Fibroblast of the aortic adventitia (primary cell): ENCODE data around the gene HK1. TPM values are rescaled to one million over a fixed set of nuclear protein-coding genes. Genes with fewer than 3 reads are reported as not detected.

Experiments used
- DNase-seq: peaks from one replicate; pipeline ENCODE4 v3.0.0-alpha.2; 2010; ENCODE audit warnings: low read depth
- H3K4me3 ChIP-seq: 2 replicates; pipeline ENCODE4 v1.5.1; 2011; ENCODE audit warnings: low read depth, mild to moderate bottlenecking, control low read depth, low read length, moderate library complexity
- CTCF ChIP-seq: IDR thresholded peaks from 2 replicates; pipeline ENCODE4 v1.5.1; 2011; ENCODE audit warnings: mild to moderate bottlenecking, low read length, control low read depth, inconsistent platforms; ENCODE audit not compliant: insufficient read depth
- total RNA-seq: library from RNA; depleted of rRNA; stranded (reverse); fragments of >200 nt; gene quantifications from 2 replicates; pipeline ENCODE4 v1.2.3, GENCODE V29; 2012; ENCODE audit warnings: low replicate concordance

The HK1 gene
- total RNA-seq, 1 donor = 84.1 TPM

GRCh38 chr10:69351589-69351988 lies 73.3 kb downstream of the HK1 start:
- TF ChIP-seq CTCF = no peak
- no peak overlapping the region for H3K4me3 ChIP-seq
- DNase-seq = no peak

GRCh38 chr10:69352569-69353264 lies 74.4 kb downstream of the HK1 start:
- peak; percentile 85 for DNase-seq

GRCh38 chr10:69353977-69354635 lies 75.8 kb downstream of the HK1 start:
- no peak for TF ChIP-seq CTCF
- H3K4me3 ChIP-seq = no peak overlapping the region
- no peak for DNase-seq

More at GRCh38 chr10:69352569-69353264, 74.4 kb downstream of the HK1 start:
- no peak overlapping the region for H3K4me3 ChIP-seq
- no peak for TF ChIP-seq CTCF

- no peak overlapping the region for H3K4me3 ChIP-seq
- no peak for TF ChIP-seq CTCF
- DNase-seq = no peak
Measured at GRCh38 chr10:69356187-69356586, 77.9 kb downstream of the HK1 start.

GRCh38 chr10:69358148-69358795 lies 80.0 kb downstream of the HK1 start:
- no peak for TF ChIP-seq CTCF
- H3K4me3 ChIP-seq = no peak overlapping the region
- no peak for DNase-seq

GRCh38 chr10:69359148-69359547 lies 80.9 kb downstream of the HK1 start:
- no peak overlapping the region for H3K4me3 ChIP-seq
- no peak for TF ChIP-seq CTCF
- no peak for DNase-seq
